ENCODE measurements around the gene NFIC.

DNA sequence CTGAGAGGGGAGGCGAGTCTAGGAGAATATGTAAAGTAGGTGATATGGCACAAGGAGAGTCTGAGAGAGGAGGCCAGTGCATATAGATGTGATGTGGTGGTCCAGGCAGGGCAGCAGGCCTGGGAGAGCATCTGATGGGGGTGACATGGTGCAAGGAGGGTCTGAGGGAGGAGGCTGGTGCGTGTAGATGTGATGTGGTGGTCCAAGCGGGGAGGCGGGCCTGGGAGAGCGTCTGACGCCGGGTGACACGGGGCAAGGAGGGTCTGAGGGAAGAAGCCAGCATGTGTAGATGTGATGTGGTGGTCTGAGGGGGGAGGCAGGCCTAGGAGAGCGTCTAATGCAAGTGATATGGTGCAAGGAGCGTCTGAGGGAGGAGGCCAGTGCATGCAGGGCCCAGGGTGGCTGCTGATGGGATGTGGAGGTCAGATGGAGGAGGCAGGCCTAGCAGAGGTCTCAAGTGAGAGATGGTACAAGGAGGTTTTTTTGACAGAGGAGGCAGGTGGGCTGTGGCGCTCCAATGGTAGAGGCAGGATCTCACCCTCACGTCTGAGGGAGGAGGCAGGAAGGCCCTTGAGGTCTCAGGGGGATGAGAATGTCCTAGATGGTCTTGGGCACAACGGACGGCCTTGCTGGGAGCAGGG is 16.2 kb downstream of the NFIC start:
- TF ChIP-seq, protein P1, sequence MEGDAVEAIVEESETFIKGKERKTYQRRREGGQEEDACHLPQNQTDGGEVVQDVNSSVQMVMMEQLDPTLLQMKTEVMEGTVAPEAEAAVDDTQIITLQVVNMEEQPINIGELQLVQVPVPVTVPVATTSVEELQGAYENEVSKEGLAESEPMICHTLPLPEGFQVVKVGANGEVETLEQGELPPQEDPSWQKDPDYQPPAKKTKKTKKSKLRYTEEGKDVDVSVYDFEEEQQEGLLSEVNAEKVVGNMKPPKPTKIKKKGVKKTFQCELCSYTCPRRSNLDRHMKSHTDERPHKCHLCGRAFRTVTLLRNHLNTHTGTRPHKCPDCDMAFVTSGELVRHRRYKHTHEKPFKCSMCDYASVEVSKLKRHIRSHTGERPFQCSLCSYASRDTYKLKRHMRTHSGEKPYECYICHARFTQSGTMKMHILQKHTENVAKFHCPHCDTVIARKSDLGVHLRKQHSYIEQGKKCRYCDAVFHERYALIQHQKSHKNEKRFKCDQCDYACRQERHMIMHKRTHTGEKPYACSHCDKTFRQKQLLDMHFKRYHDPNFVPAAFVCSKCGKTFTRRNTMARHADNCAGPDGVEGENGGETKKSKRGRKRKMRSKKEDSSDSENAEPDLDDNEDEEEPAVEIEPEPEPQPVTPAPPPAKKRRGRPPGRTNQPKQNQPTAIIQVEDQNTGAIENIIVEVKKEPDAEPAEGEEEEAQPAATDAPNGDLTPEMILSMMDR (IDR thresholded peaks at IDR 0.05; ENCODE audit: low read depth, low read length, missing input control): no peak
- no peak for TF ChIP-seq TAF1 (conservative IDR thresholded peaks at IDR 0.05)
- TF ChIP-seq EGR1 (IDR thresholded peaks at IDR 0.05; ENCODE audit: low read depth in 2 of 2): no peak
- no peak for TF ChIP-seq GABPA (IDR thresholded peaks at IDR 0.05 in 1 of 2, conservative IDR thresholded peaks at IDR 0.05 in 1 of 2)
- no peak for TF ChIP-seq JUND (IDR thresholded peaks at IDR 0.05)
- TF ChIP-seq, protein P2, sequence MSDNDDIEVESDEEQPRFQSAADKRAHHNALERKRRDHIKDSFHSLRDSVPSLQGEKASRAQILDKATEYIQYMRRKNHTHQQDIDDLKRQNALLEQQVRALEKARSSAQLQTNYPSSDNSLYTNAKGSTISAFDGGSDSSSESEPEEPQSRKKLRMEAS (IDR thresholded peaks at IDR 0.05): no peak
- no peak for TF ChIP-seq HNF4G (IDR thresholded peaks at IDR 0.05)
- no peak for TF ChIP-seq SP1 (IDR thresholded peaks at IDR 0.05)
- TF ChIP-seq, protein P3, sequence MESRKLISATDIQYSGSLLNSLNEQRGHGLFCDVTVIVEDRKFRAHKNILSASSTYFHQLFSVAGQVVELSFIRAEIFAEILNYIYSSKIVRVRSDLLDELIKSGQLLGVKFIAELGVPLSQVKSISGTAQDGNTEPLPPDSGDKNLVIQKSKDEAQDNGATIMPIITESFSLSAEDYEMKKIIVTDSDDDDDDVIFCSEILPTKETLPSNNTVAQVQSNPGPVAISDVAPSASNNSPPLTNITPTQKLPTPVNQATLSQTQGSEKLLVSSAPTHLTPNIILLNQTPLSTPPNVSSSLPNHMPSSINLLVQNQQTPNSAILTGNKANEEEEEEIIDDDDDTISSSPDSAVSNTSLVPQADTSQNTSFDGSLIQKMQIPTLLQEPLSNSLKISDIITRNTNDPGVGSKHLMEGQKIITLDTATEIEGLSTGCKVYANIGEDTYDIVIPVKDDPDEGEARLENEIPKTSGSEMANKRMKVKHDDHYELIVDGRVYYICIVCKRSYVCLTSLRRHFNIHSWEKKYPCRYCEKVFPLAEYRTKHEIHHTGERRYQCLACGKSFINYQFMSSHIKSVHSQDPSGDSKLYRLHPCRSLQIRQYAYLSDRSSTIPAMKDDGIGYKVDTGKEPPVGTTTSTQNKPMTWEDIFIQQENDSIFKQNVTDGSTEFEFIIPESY (IDR thresholded peaks at IDR 0.05): no peak
- no peak for TF ChIP-seq HNF4A (conservative IDR thresholded peaks at IDR 0.05)
- no peak for TF ChIP-seq YY1 (IDR thresholded peaks at IDR 0.05)
